Kidney (tissue), 14 donors: Measurements from ENCODE around the gene MYH15. TPM values are rescaled to one million over a fixed set of nuclear protein-coding genes. Genes with fewer than 3 reads are reported as not detected.

Source experiments
- DNase-seq, 5 donors: peaks; one replicate each; pipeline ENCODE4 v3.0.0-alpha.2; 2013 to 2020
- FAIRE-seq: peaks from 2 replicates; lab custom pipeline; 2012; peaks lifted over from hg19 to GRCh38; lab: Jason Lieb, UNC
- H3K27ac ChIP-seq, 2 donors: one replicate each; pipeline ENCODE4 v1.7.0; 2013; ENCODE audit warnings: low read depth in 2 of 2, low read length in 2 of 2, inconsistent platforms in 1 of 2
- H3K27me3 ChIP-seq: one replicate; pipeline ENCODE4 v1.7.1; 2013; ENCODE audit warnings: low read length, inconsistent platforms; ENCODE audit not compliant: control insufficient read depth, insufficient read depth
- H3K36me3 ChIP-seq, 3 donors: one replicate each; pipeline versions ENCODE4 v1.7.0 to v1.7.1; 2013; ENCODE audit warnings: low read length in 3 of 3, control low read depth in 1 of 3, inconsistent platforms in 1 of 3; ENCODE audit not compliant: insufficient read depth in 3 of 3, control insufficient read depth in 2 of 3
- H3K4me1 ChIP-seq, 3 donors: one replicate each; pipeline versions ENCODE4 v1.7.0 to v1.7.1; 2013; ENCODE audit warnings: low read length in 3 of 3, inconsistent platforms in 1 of 3, low read depth in 1 of 3; ENCODE audit not compliant: control insufficient read depth in 2 of 3, insufficient read depth in 2 of 3
- H3K4me3 ChIP-seq, 3 donors: one replicate each; pipeline versions ENCODE4 v1.7.0 to v1.8.1; 2013; ENCODE audit warnings: low read length in 3 of 3, control low read depth in 1 of 3, inconsistent platforms in 1 of 3
- H3K9ac ChIP-seq, 3 donors: one replicate each; pipeline versions ENCODE4 v1.7.0 to v1.7.1; 2013; ENCODE audit warnings: low read length in 3 of 3, control low read depth in 1 of 3, inconsistent platforms in 1 of 3
- H3K9me3 ChIP-seq, 3 donors: one replicate each; pipeline versions ENCODE4 v1.7.0 to v1.7.1; 2013; ENCODE audit warnings: low read length in 3 of 3, control low read depth in 1 of 3, inconsistent platforms in 1 of 3; ENCODE audit not compliant: control insufficient read depth in 2 of 3, insufficient read depth in 1 of 3
- intact Hi-C: fragments of 100-400 bp; cut with DNase I; formaldehyde crosslinking; loops from one replicate; pipeline ENCODE4 v1.11.1; 2022
- polyA plus RNA-seq: library from polyadenylated mRNA; stranded (reverse); fragments of 350-450 nt; fragmentation: Illumina TruSeq; extraction: RNeasy Lipid Tissue Mini Kit (QIAGEN cat#74804); gene quantifications from one replicate; pipeline ENCODE4 v1.2.3, GENCODE V29; 2014; ENCODE audit warnings: low read depth, low replicate concordance; ENCODE audit not compliant: insufficient read depth
- total RNA-seq: library from RNA; stranded (reverse); fragmentation: NEBNext Ultra II Directional; extraction: Animal tissue kit (Norgen Biotek cat#: 25700); gene quantifications from one replicate; pipeline ENCODE4 v1.2.1, GENCODE V29; 2021
- TF ChIP-seq, protein P1 (sequence below): IDR thresholded peaks from 3 replicates; pipeline ENCODE4 v1.5.1; 2012; ENCODE audit warnings: mild to moderate bottlenecking, moderate library complexity, borderline replicate concordance; ENCODE audit not compliant: insufficient read depth; ENCODE audit errors: extremely low read depth
- donor health status: control.
- donor health status: control.
- donor health status: control.
- donor health status: control.
- donor health status: control.
- donor health status: DM: yes; HTN: yes; CAD: no.
- donor health status: Normal renal cell carcinoma (clear cell type).

MYH15 gene
- total and polyA plus RNA-seq, 2 donors from 2014 or later, result 0.44 TPM; not detected in 1

DNA sequence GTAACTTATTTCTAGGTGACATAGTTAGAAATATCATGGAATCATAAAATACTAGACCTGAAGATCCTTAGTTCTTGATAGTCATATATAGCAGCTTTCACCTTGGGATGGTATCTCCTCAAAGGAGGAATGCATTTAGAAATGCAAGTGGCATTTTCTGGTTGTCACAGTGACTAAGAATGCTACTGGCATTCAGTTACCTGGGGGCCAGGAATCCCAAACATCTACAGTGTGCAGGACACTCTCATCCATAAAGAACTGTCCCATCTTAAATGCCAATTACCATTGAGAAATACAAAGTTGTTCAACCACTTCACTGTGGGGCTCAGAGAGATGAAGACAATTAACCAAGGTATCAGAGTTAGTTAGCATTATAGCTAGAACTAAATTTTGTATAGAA, 36.7 kb downstream of the MYH15 start:
- Histone ChIP-seq H3K27ac (no peak overlapping the region), H3K36me3 (no peaks in the 10 kb centered on the region), H3K4me1 (no peaks in the 10 kb centered on the region), H3K27me3 (no peaks in the 10 kb centered on the region), H3K9me3 (no peaks in the 10 kb centered on the region), H3K4me3 (no peak overlapping the region), H3K9ac (no peak overlapping the region)
- FAIRE-seq (no peak), DNase-seq (no peak)
- TF ChIP-seq, protein P1, sequence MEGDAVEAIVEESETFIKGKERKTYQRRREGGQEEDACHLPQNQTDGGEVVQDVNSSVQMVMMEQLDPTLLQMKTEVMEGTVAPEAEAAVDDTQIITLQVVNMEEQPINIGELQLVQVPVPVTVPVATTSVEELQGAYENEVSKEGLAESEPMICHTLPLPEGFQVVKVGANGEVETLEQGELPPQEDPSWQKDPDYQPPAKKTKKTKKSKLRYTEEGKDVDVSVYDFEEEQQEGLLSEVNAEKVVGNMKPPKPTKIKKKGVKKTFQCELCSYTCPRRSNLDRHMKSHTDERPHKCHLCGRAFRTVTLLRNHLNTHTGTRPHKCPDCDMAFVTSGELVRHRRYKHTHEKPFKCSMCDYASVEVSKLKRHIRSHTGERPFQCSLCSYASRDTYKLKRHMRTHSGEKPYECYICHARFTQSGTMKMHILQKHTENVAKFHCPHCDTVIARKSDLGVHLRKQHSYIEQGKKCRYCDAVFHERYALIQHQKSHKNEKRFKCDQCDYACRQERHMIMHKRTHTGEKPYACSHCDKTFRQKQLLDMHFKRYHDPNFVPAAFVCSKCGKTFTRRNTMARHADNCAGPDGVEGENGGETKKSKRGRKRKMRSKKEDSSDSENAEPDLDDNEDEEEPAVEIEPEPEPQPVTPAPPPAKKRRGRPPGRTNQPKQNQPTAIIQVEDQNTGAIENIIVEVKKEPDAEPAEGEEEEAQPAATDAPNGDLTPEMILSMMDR, result no peak
- intact Hi-C loops, result no loop called here

DNA sequence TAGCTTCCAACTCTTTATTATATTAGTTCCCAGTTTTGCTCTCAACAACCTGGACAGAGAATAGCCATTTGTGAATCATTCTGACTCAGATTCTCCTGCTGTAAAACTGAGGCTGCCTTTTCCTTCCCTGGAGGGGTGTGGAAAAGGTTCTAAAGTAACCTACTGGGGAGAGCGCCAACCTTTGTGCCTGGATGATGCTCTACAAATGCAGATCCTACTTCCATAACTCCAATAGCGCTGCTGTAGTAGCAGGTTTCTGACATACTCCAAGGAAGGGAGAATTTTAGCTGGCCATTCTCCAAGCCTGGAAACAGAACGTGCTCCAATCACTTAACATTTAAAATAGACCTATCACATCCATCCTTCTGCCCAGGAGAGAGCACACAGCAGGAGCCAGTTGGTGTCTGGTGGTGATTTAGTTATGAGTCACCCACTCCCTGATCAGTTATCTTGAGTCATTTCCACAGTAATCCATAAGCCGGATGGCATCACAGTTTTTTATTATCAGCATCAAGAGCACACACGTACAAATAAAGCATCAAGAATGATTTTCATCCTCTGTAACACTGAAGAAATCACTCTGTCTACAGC, 38.3 kb downstream of the MYH15 start:
- no peak overlapping the region for H3K4me3 ChIP-seq
- H3K4me1 ChIP-seq, result no peaks in the 10 kb centered on the region
- intact Hi-C loops, result no loop called here
- TF ChIP-seq, protein P1, result no peak
- FAIRE-seq (no peak), DNase-seq (no peak)
- no peaks in the 10 kb centered on the region for H3K36me3 ChIP-seq
- no peaks in the 10 kb centered on the region for H3K9me3 ChIP-seq
- no peak overlapping the region for H3K27ac ChIP-seq
- H3K9ac ChIP-seq, result no peak overlapping the region
- H3K27me3 ChIP-seq, result no peaks in the 10 kb centered on the region

DNA sequence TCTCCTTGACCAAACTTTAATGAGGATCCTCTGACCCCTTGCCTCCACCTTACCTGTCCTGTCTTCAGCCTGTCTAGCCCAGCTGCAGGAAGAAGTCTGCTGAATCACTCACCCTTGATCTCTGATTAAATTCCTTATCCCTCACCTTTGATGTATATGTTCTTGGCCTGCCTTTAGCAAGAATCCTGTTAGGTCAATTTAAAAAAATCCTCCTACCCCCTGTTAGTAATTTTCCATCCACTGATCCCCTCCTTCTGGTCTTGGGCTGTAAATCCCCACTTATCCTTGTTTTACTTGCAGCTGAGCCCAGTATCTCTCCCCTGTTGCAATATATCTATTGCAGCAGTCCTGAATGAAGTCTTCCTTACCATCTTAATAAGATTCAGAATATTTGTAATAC, 39.0 kb downstream of the MYH15 start:
- no peaks in the 10 kb centered on the region for H3K36me3 ChIP-seq
- intact Hi-C loops, result no loop called here
- no peaks in the 10 kb centered on the region for H3K9me3 ChIP-seq
- no peak for FAIRE-seq
- H3K27ac ChIP-seq, result no peak overlapping the region
- no peaks in the 10 kb centered on the region for H3K27me3 ChIP-seq
- no peak overlapping the region for H3K9ac ChIP-seq
- H3K4me1 ChIP-seq, result no peaks in the 10 kb centered on the region
- TF ChIP-seq, protein P1, result no peak
- no peak for DNase-seq
- no peak overlapping the region for H3K4me3 ChIP-seq

DNA sequence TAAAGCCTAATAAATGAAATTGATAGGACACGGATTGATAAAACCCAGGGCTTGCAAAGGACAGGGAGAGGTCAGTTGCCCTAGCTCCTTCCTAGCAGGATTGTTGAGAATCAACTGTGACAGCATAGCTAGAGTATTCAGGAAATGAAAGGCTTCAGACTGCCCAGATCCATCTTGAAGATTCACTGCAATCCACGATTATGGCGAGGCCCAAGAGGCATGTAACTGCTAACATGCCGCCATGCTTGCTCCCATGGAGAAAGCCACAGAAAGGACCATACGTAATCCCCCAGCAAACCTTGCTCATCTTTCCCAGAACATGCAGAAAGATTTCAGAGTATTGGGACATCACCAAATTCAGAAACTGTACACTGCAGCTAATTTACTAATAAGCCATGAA, 41.3 kb downstream of the MYH15 start:
- FAIRE-seq (no peak), DNase-seq (no peak)
- Histone ChIP-seq H3K27me3 (no peaks in the 10 kb centered on the region), H3K4me3 (no peak overlapping the region), H3K27ac (no peak overlapping the region), H3K9me3 (no peaks in the 10 kb centered on the region), H3K36me3 (no peaks in the 10 kb centered on the region), H3K9ac (no peak overlapping the region), H3K4me1 (no peaks in the 10 kb centered on the region)
- TF ChIP-seq, protein P1, result no peak
- intact Hi-C loops, result no loop called here
